ENCODE data around the gene MICAL2.
A peak's percentile ranks its signal among the peaks of the same experiment; 100 is the strongest.

Gene MICAL2

DNA sequence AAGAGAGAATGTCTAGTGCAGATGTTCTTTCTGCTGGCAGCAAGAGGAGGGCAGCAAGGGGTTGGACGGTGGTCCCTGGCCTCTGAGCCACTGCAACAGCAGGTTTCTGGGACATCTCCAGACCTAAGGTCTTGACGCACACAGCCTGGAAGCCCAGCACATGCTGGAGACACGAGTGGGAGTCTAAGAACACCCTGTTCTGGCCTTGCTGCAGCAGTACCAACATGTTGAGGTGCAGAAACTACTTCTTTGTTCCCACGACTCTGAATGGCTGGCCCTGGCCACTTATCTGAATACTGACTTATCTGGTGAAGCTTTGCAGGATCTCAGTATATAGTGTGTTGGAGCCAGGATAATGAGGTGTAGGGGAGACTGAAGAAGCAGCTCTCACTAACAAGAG, 6.8 kb downstream of the MICAL2 start:
- H3K4me1 ChIP-seq (ENCODE audit: control insufficient read depth, insufficient read depth, low read length): no peaks in the 10 kb centered on the region
- H3K4me3 ChIP-seq (ENCODE audit: low read depth, low read length): no peak overlapping the region
- H3K9me3 ChIP-seq (ENCODE audit: control insufficient read depth, insufficient read depth, low read depth, low read length): no peaks in the 10 kb centered on the region
- TF ChIP-seq GLI2 (tag by site-specific recombination; IDR thresholded peaks at IDR 0.05; ENCODE audit: borderline replicate concordance, low read depth) (no peak), ZBTB48 (tag by site-specific recombination; IDR thresholded peaks at IDR 0.05) (no peak)
- TF ChIP-seq, protein P1, sequence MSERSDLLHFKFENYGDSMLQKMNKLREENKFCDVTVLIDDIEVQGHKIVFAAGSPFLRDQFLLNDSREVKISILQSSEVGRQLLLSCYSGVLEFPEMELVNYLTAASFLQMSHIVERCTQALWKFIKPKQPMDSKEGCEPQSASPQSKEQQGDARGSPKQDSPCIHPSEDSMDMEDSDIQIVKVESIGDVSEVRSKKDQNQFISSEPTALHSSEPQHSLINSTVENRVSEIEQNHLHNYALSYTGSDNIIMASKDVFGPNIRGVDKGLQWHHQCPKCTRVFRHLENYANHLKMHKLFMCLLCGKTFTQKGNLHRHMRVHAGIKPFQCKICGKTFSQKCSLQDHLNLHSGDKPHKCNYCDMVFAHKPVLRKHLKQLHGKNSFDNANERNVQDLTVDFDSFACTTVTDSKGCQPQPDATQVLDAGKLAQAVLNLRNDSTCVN (tag by site-specific recombination; optimal IDR thresholded peaks at IDR 0.05): no peak
- no peak overlapping the region for H3K27ac ChIP-seq (ENCODE audit: extremely low read depth, low read depth, low read length)
- POLR2A ChIA-PET: no interaction called here
- H3K36me3 ChIP-seq (ENCODE audit: control insufficient read depth in 2 of 2, insufficient read depth in 1 of 2, low read length in 2 of 2): no peaks in the 10 kb centered on the region
- CTCF ChIA-PET: interaction anchor here (0.6 to 5.5 kb wide), 3 partner anchors 9 to 119 kb away, joined by 3 to 35 read pairs (median 7); no protein-coding TSS in a partner anchor

DNA sequence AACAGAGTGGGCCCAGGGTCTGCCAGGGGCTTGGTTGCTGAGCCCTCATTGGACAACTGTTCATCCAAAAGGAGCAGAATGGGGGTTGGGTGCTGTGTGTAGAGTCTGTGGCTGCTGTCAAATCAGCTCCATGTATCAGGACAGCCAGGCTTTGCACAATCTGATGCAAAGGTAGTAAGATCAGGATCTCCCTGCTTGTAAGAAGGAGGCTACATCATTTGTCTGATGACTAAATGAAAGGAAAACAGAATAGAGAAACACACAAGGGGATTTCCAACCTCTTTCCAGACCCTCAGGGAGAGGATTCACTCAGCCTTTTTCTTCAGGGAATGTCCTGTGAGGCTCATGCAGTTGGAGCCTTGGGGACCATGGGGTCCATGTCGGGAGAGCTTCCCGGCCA, 7.2 kb downstream of the MICAL2 start:
- no peaks in the 10 kb centered on the region for H3K36me3 ChIP-seq (ENCODE audit: control insufficient read depth in 2 of 2, insufficient read depth in 1 of 2, low read length in 2 of 2)
- H3K4me3 ChIP-seq (ENCODE audit: low read depth, low read length): no peak overlapping the region
- ChIA-PET CTCF (interaction anchor here (5.5 kb wide), 1 partner anchor 119 kb away, joined by 35 read pairs; no protein-coding TSS in a partner anchor), POLR2A (no interaction called here)
- TF ChIP-seq ZNF776 (tag by site-specific recombination; IDR thresholded peaks at IDR 0.05; ENCODE audit: borderline replicate concordance) (no peak), TRIM28 (IDR thresholded peaks at IDR 0.05; ENCODE audit: borderline replicate concordance, low read length) (no peak), ZNF510 (tag by site-specific recombination; IDR thresholded peaks at IDR 0.05; ENCODE audit: insufficient replicate concordance) (no peak), ZNF140 (tag by site-specific recombination; IDR thresholded peaks at IDR 0.05) (no peak), ZNF544 (tag by site-specific recombination; IDR thresholded peaks at IDR 0.05) (no peak), HOXD13 (CRISPR knock-in tag; IDR thresholded peaks at IDR 0.05; ENCODE audit: borderline replicate concordance) (no peak), ZNF658 (tag by site-specific recombination; IDR thresholded peaks at IDR 0.05) (no peak), ZNF585B (tag by site-specific recombination; IDR thresholded peaks at IDR 0.05) (no peak), ZNF791 (tag by site-specific recombination; IDR thresholded peaks at IDR 0.05) (no peak), KLF9 (tag by site-specific recombination; IDR thresholded peaks at IDR 0.05; ENCODE audit: low read depth) (no peak)
- TF ChIP-seq, protein P2, sequence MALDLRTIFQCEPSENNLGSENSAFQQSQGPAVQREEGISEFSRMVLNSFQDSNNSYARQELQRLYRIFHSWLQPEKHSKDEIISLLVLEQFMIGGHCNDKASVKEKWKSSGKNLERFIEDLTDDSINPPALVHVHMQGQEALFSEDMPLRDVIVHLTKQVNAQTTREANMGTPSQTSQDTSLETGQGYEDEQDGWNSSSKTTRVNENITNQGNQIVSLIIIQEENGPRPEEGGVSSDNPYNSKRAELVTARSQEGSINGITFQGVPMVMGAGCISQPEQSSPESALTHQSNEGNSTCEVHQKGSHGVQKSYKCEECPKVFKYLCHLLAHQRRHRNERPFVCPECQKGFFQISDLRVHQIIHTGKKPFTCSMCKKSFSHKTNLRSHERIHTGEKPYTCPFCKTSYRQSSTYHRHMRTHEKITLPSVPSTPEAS (tag by site-specific recombination; IDR thresholded peaks at IDR 0.05): no peak
- no peaks in the 10 kb centered on the region for H3K9me3 ChIP-seq (ENCODE audit: control insufficient read depth, insufficient read depth, low read depth, low read length)
- H3K4me1 ChIP-seq (ENCODE audit: control insufficient read depth, insufficient read depth, low read length): no peaks in the 10 kb centered on the region
- H3K27ac ChIP-seq (ENCODE audit: extremely low read depth, low read depth, low read length): no peak overlapping the region

DNA sequence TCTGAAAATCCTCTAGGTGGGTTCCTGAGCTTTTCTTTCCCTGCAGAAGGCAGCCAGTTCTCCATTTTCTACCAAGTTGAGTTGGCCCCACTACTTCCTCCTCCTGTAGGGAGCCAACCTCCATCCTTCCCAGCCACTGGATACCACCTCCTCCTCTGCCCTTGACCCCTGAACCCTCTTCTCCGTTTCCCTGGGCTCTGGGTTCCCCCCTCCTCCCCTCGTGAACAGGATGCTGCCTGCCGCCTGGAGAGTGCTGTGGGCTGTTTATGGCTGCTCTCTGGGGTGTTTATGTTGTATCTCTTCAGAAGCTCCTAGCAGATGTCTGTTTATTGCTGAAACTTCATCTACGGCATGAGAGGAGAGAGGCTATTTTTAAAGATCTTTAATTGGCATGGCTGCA, 8.6 kb downstream of the MICAL2 start:
- no peaks in the 10 kb centered on the region for H3K4me1 ChIP-seq (ENCODE audit: control insufficient read depth, insufficient read depth, low read length)
- TF ChIP-seq MEIS1 (CRISPR knock-in tag; IDR thresholded peaks at IDR 0.05; ENCODE audit: borderline replicate concordance): no peak
- TF ChIP-seq ZIC2 (tag by site-specific recombination; IDR thresholded peaks at IDR 0.05): peak; percentile 54
- TF ChIP-seq ZFP37 (tag by site-specific recombination; IDR thresholded peaks at IDR 0.05): no peak
- no peaks in the 10 kb centered on the region for H3K36me3 ChIP-seq (ENCODE audit: control insufficient read depth in 2 of 2, insufficient read depth in 1 of 2, low read length in 2 of 2)
- no peak overlapping the region for H3K27ac ChIP-seq (ENCODE audit: extremely low read depth, low read depth, low read length)
- ChIA-PET CTCF (interaction anchor here (0.7 to 5.5 kb wide), 5 partner anchors 28 to 118 kb away, joined by 3 to 35 read pairs (median 4); no protein-coding TSS in a partner anchor), POLR2A (no interaction called here)
- no peak overlapping the region for H3K4me3 ChIP-seq (ENCODE audit: low read depth, low read length)
- H3K9me3 ChIP-seq (ENCODE audit: control insufficient read depth, insufficient read depth, low read depth, low read length): no peaks in the 10 kb centered on the region

DNA sequence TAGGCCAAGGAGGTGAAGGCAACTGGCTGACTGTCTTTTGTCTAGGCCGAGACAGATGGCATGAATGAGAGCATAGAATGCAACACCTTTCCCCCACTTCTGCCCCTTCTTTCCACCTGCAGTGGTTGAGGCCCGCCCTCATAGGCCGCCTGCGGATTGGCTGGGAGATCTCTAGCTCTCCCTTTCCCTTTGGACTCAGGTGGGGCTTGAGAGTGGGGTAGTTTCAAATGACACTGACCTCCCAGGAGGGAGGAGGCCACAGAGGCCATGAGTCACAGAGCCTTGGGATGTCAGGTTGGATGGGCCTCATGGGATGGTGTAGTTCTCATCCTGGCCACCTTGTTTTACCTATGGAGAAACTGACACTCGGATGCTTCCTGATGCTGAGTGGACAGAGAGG, 9.1 kb downstream of the MICAL2 start:
- no peak overlapping the region for H3K27ac ChIP-seq (ENCODE audit: extremely low read depth, low read depth, low read length)

More for the DNA sequence above, 9.1 kb downstream of the MICAL2 start:
- ChIA-PET CTCF (interaction anchor here (0.7 to 5.5 kb wide), 5 partner anchors 28 to 117 kb away, joined by 3 to 35 read pairs (median 4); no protein-coding TSS in a partner anchor), POLR2A (no interaction called here)
- H3K9me3 ChIP-seq (ENCODE audit: control insufficient read depth, insufficient read depth, low read depth, low read length): no peaks in the 10 kb centered on the region
- no peaks in the 10 kb centered on the region for H3K4me1 ChIP-seq (ENCODE audit: control insufficient read depth, insufficient read depth, low read length)
- no peaks in the 10 kb centered on the region for H3K36me3 ChIP-seq (ENCODE audit: control insufficient read depth in 2 of 2, insufficient read depth in 1 of 2, low read length in 2 of 2)
- no peak overlapping the region for H3K4me3 ChIP-seq (ENCODE audit: low read depth, low read length)
- TF ChIP-seq GLIS1 (tag by site-specific recombination; IDR thresholded peaks at IDR 0.05) (0 out of 2 replicates have a peak, but pooled peaks have one; percentile 14), ZNF146 (tag by site-specific recombination; IDR thresholded peaks at IDR 0.05) (no peak)

Data from HEK293 (cell line).